IMR-90 (cell line): Measurements from ENCODE around the gene DNAJC11. TPM values are rescaled to one million over a fixed set of nuclear protein-coding genes. Genes with fewer than 3 reads are reported as not detected.

Source experiments
- ATAC-seq: fragments of 200-7000 bp; cut with Tn5 transposase; 2 replicates; pipeline ENCODE4 v1.9.1; 2020; ENCODE audit warnings: low read depth, mild to moderate bottlenecking, moderate library complexity
- BruUV-seq: library from RNA; stranded (reverse); fragments of 400-500 nt; replicated peaks from 2 replicates; lab custom pipeline; 2021; lab: Mats Ljungman, UMichigan
- CTCF ChIA-PET: fragments of 300-600 bp; formaldehyde crosslinking; extraction: SDS; loops from one replicate; lab custom pipeline; 2021; ENCODE audit warnings: antibody characterized with exemption; lab: Yijun Ruan, JAX
- POLR2A ChIA-PET: fragments of 300-600 bp; sonication (Branson Sonifier 250); formaldehyde crosslinking; loops from one replicate; lab custom pipeline; 2022; ENCODE audit warnings: antibody characterized with exemption; ENCODE audit not compliant: unreplicated experiment; lab: Charles Lee
- DNase-seq: peaks from one replicate; pipeline ENCODE4 v3.0.0; 2013
- H2AFZ ChIP-seq: replicated peaks from 2 replicates; pipeline ENCODE3; 2013; ENCODE audit warnings: low read length, mild to moderate bottlenecking; ENCODE audit not compliant: poor library complexity
- H2AK5ac ChIP-seq: 2 replicates; pipeline ENCODE4 v1.6.1; 2013; ENCODE audit warnings: low read depth, low read length, inconsistent platforms
- H2AK9ac ChIP-seq: replicated peaks from 2 replicates; pipeline ENCODE3; 2013; ENCODE audit warnings: mild to moderate bottlenecking, low read depth, low read length, moderate library complexity; ENCODE audit not compliant: poor library complexity
- H2BK120ac ChIP-seq: 2 replicates; pipeline ENCODE4 v1.6.1; 2013; ENCODE audit warnings: low read depth, low read length, inconsistent platforms
- H2BK15ac ChIP-seq: 3 replicates; pipeline ENCODE4 v1.6.1; 2013; ENCODE audit warnings: low read depth, low read length, inconsistent platforms
- H2BK20ac ChIP-seq: 2 replicates; pipeline ENCODE4 v1.6.1; 2013; ENCODE audit warnings: low read depth, mild to moderate bottlenecking, inconsistent platforms, low read length, moderate library complexity
- H2BK5ac ChIP-seq: 2 replicates; pipeline ENCODE4 v1.6.1; 2013; ENCODE audit warnings: mild to moderate bottlenecking, low read depth, low read length, inconsistent platforms; ENCODE audit not compliant: poor library complexity, severe bottlenecking
- H3K14ac ChIP-seq: replicated peaks from 2 replicates; pipeline ENCODE4 v1.6.1; 2013; ENCODE audit warnings: low read depth, low read length, inconsistent platforms
- H3K18ac ChIP-seq: 2 replicates; pipeline ENCODE4 v1.6.1; 2013; ENCODE audit warnings: low read depth, low read length, control low read depth
- H3K23ac ChIP-seq: 2 replicates; pipeline ENCODE4 v1.6.1; 2013; ENCODE audit warnings: low read depth, low read length, inconsistent platforms
- H3K27ac ChIP-seq: 2 replicates; pipeline ENCODE4 v1.5.1; 2013; ENCODE audit warnings: mild to moderate bottlenecking, control low read depth, low read length; ENCODE audit not compliant: insufficient read depth
- H3K27me3 ChIP-seq: 2 replicates; pipeline ENCODE4 v1.6.1; 2013; ENCODE audit warnings: low read length; ENCODE audit not compliant: control insufficient read depth, insufficient read depth
- H3K36me3 ChIP-seq: 2 replicates; pipeline ENCODE4 v1.6.1; 2013; ENCODE audit warnings: low read length, mixed read lengths; ENCODE audit not compliant: control insufficient read depth, insufficient read depth
- H3K4ac ChIP-seq: 2 replicates; pipeline ENCODE4 v1.6.1; 2013; ENCODE audit warnings: low read depth, low read length, inconsistent platforms
- H3K4me1 ChIP-seq: 2 replicates; pipeline ENCODE4 v1.6.1; 2013; ENCODE audit warnings: low read length, mixed read lengths; ENCODE audit not compliant: control insufficient read depth, insufficient read depth
- H3K4me2 ChIP-seq: 2 replicates; pipeline ENCODE4 v1.6.1; 2013; ENCODE audit warnings: low read depth, mild to moderate bottlenecking, control low read depth, low read length, moderate library complexity
- H3K4me3 ChIP-seq: 2 replicates; pipeline ENCODE4 v1.5.1; 2013; ENCODE audit warnings: low read depth, mild to moderate bottlenecking, control low read depth, low read length, moderate library complexity; ENCODE audit not compliant: insufficient read depth
- H3K56ac ChIP-seq: 2 replicates; pipeline ENCODE4 v1.6.1; 2013; ENCODE audit warnings: low read length, inconsistent platforms; ENCODE audit not compliant: insufficient read depth; ENCODE audit errors: extremely low read depth
- H3K79me1 ChIP-seq, 2 experiments: 2 replicates each; pipeline ENCODE4 v1.6.1; 2013; ENCODE audit warnings: low read length in 2 of 2, inconsistent platforms in 1 of 2, low read depth in 1 of 2
- H3K9ac ChIP-seq: 2 replicates; pipeline ENCODE4 v1.6.1; 2013; ENCODE audit warnings: low read depth, low read length, control low read depth
- H3K9me1 ChIP-seq: 2 replicates; pipeline ENCODE4 v1.6.1; 2013; ENCODE audit warnings: low read length, inconsistent platforms; ENCODE audit not compliant: insufficient read depth
- H3K9me3 ChIP-seq: 2 replicates; pipeline ENCODE4 v1.6.1; 2013; ENCODE audit warnings: low read length; ENCODE audit not compliant: control insufficient read depth, insufficient read depth
- H4K20me1 ChIP-seq: 2 replicates; pipeline ENCODE4 v1.6.1; 2013; ENCODE audit warnings: low read length, inconsistent platforms; ENCODE audit not compliant: insufficient read depth
- H4K5ac ChIP-seq: 2 replicates; pipeline ENCODE4 v1.6.1; 2013; ENCODE audit warnings: mild to moderate bottlenecking, low read depth, low read length, control low read depth
- H4K8ac ChIP-seq, 2 experiments: 2 replicates each; pipeline ENCODE4 v1.6.1; 2013; ENCODE audit warnings: low read depth in 2 of 2, low read length in 2 of 2, control low read depth in 1 of 2, inconsistent platforms in 1 of 2
- H4K91ac ChIP-seq: 2 replicates; pipeline ENCODE4 v1.6.1; 2013; ENCODE audit warnings: low read depth, low read length, inconsistent platforms; ENCODE audit not compliant: insufficient read depth
- CTCF ChIP-seq: conservative IDR thresholded peaks from 2 replicates; pipeline ENCODE4 v1.5.1; 2012; ENCODE audit warnings: mild to moderate bottlenecking, low read depth, low read length, improper control_type of control experiment
- MXI1 ChIP-seq: IDR thresholded peaks from 2 replicates; pipeline ENCODE4 v1.6.1; 2012; ENCODE audit warnings: low read depth, mild to moderate bottlenecking, low read length, moderate library complexity, borderline replicate concordance
- NFE2L2 ChIP-seq: fragments of 150-350 bp; IDR thresholded peaks from 2 replicates; pipeline ENCODE4 v1.6.1; 2016; ENCODE audit warnings: low read depth, mild to moderate bottlenecking, low read length
- POLR2A ChIP-seq: IDR thresholded peaks from 2 replicates; pipeline ENCODE4 v1.6.1; 2012; ENCODE audit warnings: mild to moderate bottlenecking, low read depth, low read length
- USF2 ChIP-seq: fragments of 150-350 bp; IDR thresholded peaks from 2 replicates; pipeline ENCODE4 v1.6.1; 2017; ENCODE audit warnings: mild to moderate bottlenecking, antibody characterized with exemption, low read length, low read depth
- WGBS, 2 experiments: methylation state at CpG; one replicate each; pipeline versions ENCODE4 v1.1.5 to v1.1.7; 2013; ENCODE audit warnings: missing lambda C conversion rate in 2 of 2; ENCODE audit not compliant: insufficient read length in 1 of 2; ENCODE audit errors: extremely low coverage in 2 of 2; 5-methylcytosine and 5-hydroxymethylcytosine counted together
- dilution Hi-C: fragments of 300-500 bp; cut with HindIII; formaldehyde crosslinking; loops from one replicate; pipeline ENCODE4 v1.14.3; 2018; ENCODE audit warnings: low sequenced_read_pairs; ENCODE audit not compliant: unreplicated experiment
- in situ Hi-C: fragments of 300-500 bp; cut with MboI; formaldehyde crosslinking; loops from 3 replicates; pipeline ENCODE4 v1.14.3; 2019; ENCODE audit warnings: low sequenced_read_pairs, inconsistent platforms, mixed read lengths
- intact Hi-C: fragments of 100-400 bp; cut with micrococcal nuclease; formaldehyde crosslinking; loops from 2 replicates; pipeline ENCODE4 v1.10.0; 2022
- polyA plus RNA-seq, 3 experiments: library from polyadenylated mRNA; depleted of rRNA; stranded (reverse); fragments of >200 nt; gene quantifications; 2 replicates each; pipeline ENCODE4 v1.2.3, GENCODE V29; 2012; ENCODE audit warnings: low replicate concordance in 1 of 3
- total RNA-seq: library from RNA; depleted of rRNA; stranded (reverse); fragments of >200 nt; gene quantifications from 2 replicates; pipeline ENCODE4 v1.2.3, GENCODE V29; 2012

The DNAJC11 gene
- total and polyA plus RNA-seq, 2 of the 4 experiments (the other 2 are of a cell fraction): 38.7 to 48.5 TPM

GRCh38 chr1:6632588-6633514 is 68.8 kb downstream of the DNAJC11 start (continued):
- TF ChIP-seq CTCF: no peak

- in situ Hi-C loops (no loop called here), intact Hi-C loops (no loop called here), dilution Hi-C loops (no loop called here)
- no peak overlapping the region for H3K4ac ChIP-seq
- no peak overlapping the region for H3K18ac ChIP-seq
- BruUV-seq: no TSS peak
- peaks cover 64% of the 10 kb centered on the region for H3K36me3 ChIP-seq
- ChIA-PET POLR2A (no interaction called here), CTCF (interaction anchor here (0.6 kb wide), 1 partner anchor 218 kb away, joined by 3 read pairs; no protein-coding TSS in a partner anchor)
- H2BK20ac ChIP-seq: no peak overlapping the region
- no peak overlapping the region for H3K4me2 ChIP-seq
- peaks cover 17 to 46% of the 10 kb centered on the region in 2 experiments for H3K79me1 ChIP-seq
- H3K9me1 ChIP-seq: peaks cover 3% of the 10 kb centered on the region; the same call in 1 of the 2 replicates
- H3K27ac ChIP-seq: no peak overlapping the region
- H3K56ac ChIP-seq: no peak overlapping the region
- H2BK5ac ChIP-seq: no peak overlapping the region
- no peak overlapping the region for H3K14ac ChIP-seq
- H2AK9ac ChIP-seq: no peak overlapping the region
- H4K5ac ChIP-seq: no peak overlapping the region
- ATAC-seq: no peak
- no peak overlapping the region for H3K9ac ChIP-seq
- no peak for DNase-seq
- no peak overlapping the region for H2AFZ ChIP-seq
- no peak overlapping the region for H3K23ac ChIP-seq
- no peak for TF ChIP-seq MXI1
- TF ChIP-seq POLR2A: no peak
- TF ChIP-seq NFE2L2: no peak
- no peak for TF ChIP-seq USF2
- no peak overlapping the region for H2BK120ac ChIP-seq
- H3K27me3 ChIP-seq: no peaks in the 10 kb centered on the region
- H4K8ac ChIP-seq: no peak overlapping the region
- H2AK5ac ChIP-seq: no peak overlapping the region
- H3K9me3 ChIP-seq: no peaks in the 10 kb centered on the region
- H2BK15ac ChIP-seq: no peak overlapping the region
- no CpG with 5 or more reads among the region's 8 CpGs for WGBS, 2 experiments
- H4K91ac ChIP-seq: no peak overlapping the region
- H4K20me1 ChIP-seq: peaks cover 28% of the 10 kb centered on the region
- peaks cover 2% of the 10 kb centered on the region for H3K4me1 ChIP-seq
- no peak overlapping the region for H3K4me3 ChIP-seq
Observed at GRCh38 chr1:6631058-6631457, 70.6 kb downstream of the DNAJC11 start.
